ENCODE data around the gene IFNK. TPM values are rescaled to one million over a fixed set of nuclear protein-coding genes. Genes with fewer than 3 reads are reported as not detected.

Gene IFNK
- total RNA-seq, 2 donors from 2014 or later = not detected

GRCh38 chr9:27482709-27483108 is 41.4 kb upstream of the IFNK start:
- no peak for TF ChIP-seq CTCF (IDR thresholded peaks at IDR 0.05)
- Histone ChIP-seq H3K27ac (no peak overlapping the region), H3K4me3 (no peak overlapping the region), H3K4me1 (ENCODE audit: control insufficient read depth in 1 of 2, low read depth in 2 of 2) (no peaks in the 10 kb centered on the region), H3K36me3 (no peaks in the 10 kb centered on the region), H3K9me3 (no peaks in the 10 kb centered on the region), H3K27me3 (replicated peaks; ENCODE audit: insufficient read depth) (no peaks in the 10 kb centered on the region)
- no peak for ATAC-seq (ENCODE audit: insufficient number of reproducible peaks, low FRiP score, low read depth)
- no peak for DNase-seq (ENCODE audit: low spot score)

- DNase-seq (ENCODE audit: low spot score) = no peak
Observed at GRCh38 chr9:27483576-27483975, 40.5 kb upstream of the IFNK start.

GRCh38 chr9:27485158-27485557 is 38.9 kb upstream of the IFNK start:
- Histone ChIP-seq H3K27ac (no peak overlapping the region), H3K4me1 (ENCODE audit: control insufficient read depth in 1 of 2, low read depth in 2 of 2) (no peaks in the 10 kb centered on the region), H3K9me3 (no peaks in the 10 kb centered on the region), H3K36me3 (no peaks in the 10 kb centered on the region), H3K4me3 (no peak overlapping the region), H3K27me3 (replicated peaks; ENCODE audit: insufficient read depth) (no peaks in the 10 kb centered on the region)
- TF ChIP-seq CTCF (IDR thresholded peaks at IDR 0.05) = no peak
- ATAC-seq (ENCODE audit: insufficient number of reproducible peaks, low FRiP score, low read depth) = no peak
- DNase-seq (ENCODE audit: low spot score) = no peak

More at GRCh38 chr9:27483576-27483975, 40.5 kb upstream of the IFNK start:
- H3K36me3 ChIP-seq = no peaks in the 10 kb centered on the region
- H3K4me3 ChIP-seq = no peak overlapping the region
- H3K9me3 ChIP-seq = no peaks in the 10 kb centered on the region
- no peaks in the 10 kb centered on the region for H3K4me1 ChIP-seq (ENCODE audit: control insufficient read depth in 1 of 2, low read depth in 2 of 2)
- TF ChIP-seq CTCF (IDR thresholded peaks at IDR 0.05) = no peak
- no peak overlapping the region for H3K27ac ChIP-seq
- no peak for ATAC-seq (ENCODE audit: insufficient number of reproducible peaks, low FRiP score, low read depth)
- H3K27me3 ChIP-seq (replicated peaks; ENCODE audit: insufficient read depth) = no peaks in the 10 kb centered on the region

GRCh38 chr9:27487128-27487640 is 36.9 kb upstream of the IFNK start:
- H3K9me3 ChIP-seq = no peaks in the 10 kb centered on the region
- H3K4me3 ChIP-seq = no peak overlapping the region
- H3K27ac ChIP-seq = no peak overlapping the region
- H3K4me1 ChIP-seq (ENCODE audit: control insufficient read depth in 1 of 2, low read depth in 2 of 2) = no peaks in the 10 kb centered on the region
- TF ChIP-seq CTCF (IDR thresholded peaks at IDR 0.05) = no peak
- no peak for ATAC-seq (ENCODE audit: insufficient number of reproducible peaks, low FRiP score, low read depth)
- no peak for DNase-seq (ENCODE audit: low spot score)
- H3K27me3 ChIP-seq (replicated peaks; ENCODE audit: insufficient read depth) = no peaks in the 10 kb centered on the region
- H3K36me3 ChIP-seq = no peaks in the 10 kb centered on the region

- Histone ChIP-seq H3K9me3 (no peaks in the 10 kb centered on the region), H3K4me3 (no peak overlapping the region), H3K27me3 (replicated peaks; ENCODE audit: insufficient read depth) (no peaks in the 10 kb centered on the region), H3K27ac (no peak overlapping the region), H3K36me3 (no peaks in the 10 kb centered on the region), H3K4me1 (ENCODE audit: control insufficient read depth in 1 of 2, low read depth in 2 of 2) (no peaks in the 10 kb centered on the region)
- no peak for DNase-seq (ENCODE audit: low spot score)
- TF ChIP-seq CTCF (IDR thresholded peaks at IDR 0.05) = no peak
- ATAC-seq (ENCODE audit: insufficient number of reproducible peaks, low FRiP score, low read depth) = no peak
Observed at GRCh38 chr9:27487927-27488326, 36.2 kb upstream of the IFNK start.
